ENCODE measurements around the gene MTHFD2.
A peak's percentile ranks its signal among the peaks of the same experiment; 100 is the strongest.
"Not testable (repeated sequence)": the region's sequence is repeated elsewhere in the genome, so short reads cannot be mapped to it uniquely, and the experiment has no call there.

MTHFD2 gene

DNA sequence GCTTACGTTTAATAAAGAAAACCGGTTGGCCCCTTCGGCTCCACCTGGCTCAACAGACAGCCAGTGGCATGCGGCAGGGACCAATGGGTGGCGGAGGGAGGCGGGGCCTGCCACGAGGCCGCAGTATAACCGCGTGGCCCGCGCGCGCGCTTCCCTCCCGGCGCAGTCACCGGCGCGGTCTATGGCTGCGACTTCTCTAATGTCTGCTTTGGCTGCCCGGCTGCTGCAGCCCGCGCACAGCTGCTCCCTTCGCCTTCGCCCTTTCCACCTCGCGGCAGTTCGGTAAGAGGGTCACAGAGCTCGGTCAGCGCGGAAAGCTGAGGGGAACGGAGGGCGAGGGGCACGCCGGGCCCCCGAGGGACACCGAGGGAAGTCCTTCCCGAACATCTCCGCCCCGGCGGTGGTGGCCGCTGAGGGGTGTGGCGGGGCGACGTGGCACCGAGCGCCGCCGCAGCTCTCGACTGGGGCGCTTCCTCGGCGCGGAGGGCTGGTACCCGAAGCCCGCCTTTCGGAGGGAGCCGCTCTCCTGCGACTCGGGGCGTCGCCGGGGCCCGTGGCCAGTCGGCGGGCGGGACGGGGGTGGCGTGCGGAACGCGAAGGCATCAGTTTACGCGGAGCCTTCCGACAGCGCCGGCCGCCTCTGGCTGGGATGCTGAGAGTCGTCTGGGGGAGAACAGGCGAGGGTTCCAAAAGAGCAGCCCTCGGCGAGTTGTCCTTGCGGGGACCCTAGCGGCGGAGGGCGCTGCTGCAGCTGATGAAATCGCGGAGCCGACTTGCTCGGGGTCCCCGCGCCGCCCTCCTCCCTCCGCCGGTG is at the start of gene MTHFD2:
Gene MTHFD2, plus strand, starts transcription at position 155 of the 814 bp plus-strand sequence. Its CDS starts 27 bp downstream, at position 182.
- DNase-seq = peak; percentile 90

DNA sequence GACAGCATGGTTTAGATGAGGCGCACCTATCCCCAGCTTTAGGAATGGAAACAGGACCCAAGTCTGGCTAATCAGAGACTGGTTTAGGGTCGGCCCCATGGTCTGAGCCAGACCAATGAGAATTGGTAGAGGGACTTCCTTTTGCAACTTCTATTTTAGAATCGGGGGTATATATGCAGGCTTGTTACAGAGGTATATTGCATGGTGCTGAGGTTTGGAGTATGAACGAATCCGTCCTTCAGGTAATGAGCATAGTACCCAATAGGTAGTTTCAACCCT is 49.2 kb upstream of the MTHFD2 start:
- no peak for DNase-seq

DNA sequence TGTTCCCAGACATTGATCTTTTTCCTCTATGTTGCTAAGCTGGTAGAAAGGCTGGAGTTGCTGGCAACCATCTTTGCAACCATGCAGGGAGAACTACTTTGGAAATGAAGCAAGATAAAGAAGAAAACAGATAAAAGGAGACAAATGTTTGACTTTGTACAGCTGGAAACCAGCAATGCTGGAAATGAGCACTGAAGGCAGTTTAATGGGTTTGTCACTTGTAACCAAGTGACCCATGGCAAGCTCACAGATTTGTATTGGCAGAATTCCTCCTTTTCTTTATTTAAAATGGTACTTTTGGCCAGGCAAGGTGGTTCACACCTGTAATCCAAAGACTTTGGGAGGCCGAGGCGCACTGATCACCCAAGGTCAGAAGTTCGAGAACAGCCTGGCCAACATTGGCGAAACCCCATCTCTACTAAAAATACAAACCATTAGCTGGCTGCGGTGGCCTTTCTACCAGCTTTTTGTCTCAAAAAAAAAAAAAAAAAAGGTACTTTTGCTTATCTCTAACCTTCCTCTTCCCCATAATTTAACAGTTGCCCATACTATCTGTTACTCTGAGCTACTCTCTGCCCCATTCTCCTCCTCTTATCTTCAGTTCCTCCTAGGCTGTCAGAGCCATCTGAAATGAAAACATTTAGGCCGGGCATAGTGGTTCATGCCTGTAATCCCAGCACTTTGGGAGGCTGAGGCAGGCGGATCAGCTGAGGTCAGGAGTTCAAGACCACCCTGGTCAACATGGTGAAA is 48.7 kb upstream of the MTHFD2 start:
- DNase-seq = no peak

DNA sequence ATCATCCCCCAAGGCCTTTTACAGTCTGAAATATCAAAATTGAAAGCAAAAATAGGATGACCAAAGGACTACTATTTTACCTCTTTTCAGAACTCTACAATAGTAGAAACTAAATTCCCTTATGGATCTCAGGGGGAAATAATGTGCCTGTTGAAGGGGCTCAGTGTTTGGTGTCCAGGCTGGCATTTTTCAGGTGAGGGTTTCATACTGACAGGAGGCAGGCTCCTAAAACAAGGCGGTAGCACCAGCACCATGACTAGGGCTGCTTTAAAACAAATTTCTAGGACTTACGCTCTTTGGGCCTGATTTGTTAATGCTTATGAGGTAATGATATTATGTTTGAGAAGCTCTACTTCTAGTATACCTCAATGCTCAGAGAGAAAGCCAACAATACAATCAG is 45.5 kb upstream of the MTHFD2 start:
- DNase-seq = no peak

DNA sequence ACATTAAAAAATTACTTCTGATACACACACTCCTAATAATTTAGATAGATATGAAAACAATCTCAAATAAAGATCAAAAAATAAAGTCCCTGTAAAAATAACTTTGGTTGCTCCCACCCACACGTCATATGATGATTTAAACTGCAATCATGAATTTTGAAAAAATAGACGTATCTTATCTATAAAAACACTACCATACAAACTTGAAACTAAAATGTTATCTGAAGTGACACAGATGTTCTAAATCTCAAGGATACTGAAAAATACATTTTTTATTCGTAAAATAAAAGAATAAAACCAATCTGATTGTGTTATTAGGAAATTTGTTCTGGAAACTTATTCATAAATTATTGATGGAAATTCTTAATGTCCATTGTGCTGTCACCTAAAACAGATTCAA is 42.6 kb upstream of the MTHFD2 start:
- no peak for DNase-seq

DNA sequence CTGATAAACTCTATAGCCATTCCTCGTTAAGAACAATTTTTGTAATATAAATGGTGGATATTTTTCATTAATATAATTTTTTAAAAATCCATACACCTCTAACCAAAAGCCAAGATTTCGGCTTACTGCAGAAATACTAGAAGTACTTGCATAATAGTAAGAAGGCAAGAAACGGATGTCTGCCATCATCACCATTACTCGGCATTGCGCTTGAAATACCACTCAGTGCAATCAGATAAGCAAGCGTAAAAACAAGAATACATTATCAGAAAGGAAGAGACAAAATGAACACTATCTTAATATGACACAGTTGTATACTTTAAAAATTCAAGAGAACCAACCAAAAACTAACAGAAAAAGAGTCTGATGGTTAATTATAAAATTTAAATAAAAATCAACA is 35.5 kb upstream of the MTHFD2 start:
- DNase-seq = no peak

DNA sequence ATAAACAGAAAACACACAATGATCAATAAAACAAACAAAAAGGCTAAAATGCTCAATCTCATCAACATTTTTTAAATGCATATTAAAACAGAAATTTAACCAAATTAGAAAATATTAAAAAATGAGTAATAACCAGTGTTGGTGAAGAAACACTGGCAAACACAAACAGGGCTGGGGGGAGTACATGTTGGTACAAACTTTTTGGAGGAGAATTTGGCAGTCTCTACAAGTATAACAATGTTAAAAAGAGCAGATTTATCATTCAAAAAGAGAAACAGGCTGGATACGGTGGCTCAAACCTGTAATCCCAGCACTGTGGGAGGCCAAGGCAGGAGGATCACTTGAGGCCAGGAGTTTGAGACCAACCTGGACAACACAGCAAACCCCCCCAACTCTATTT is 33.7 kb upstream of the MTHFD2 start:
- no peak for DNase-seq

DNA sequence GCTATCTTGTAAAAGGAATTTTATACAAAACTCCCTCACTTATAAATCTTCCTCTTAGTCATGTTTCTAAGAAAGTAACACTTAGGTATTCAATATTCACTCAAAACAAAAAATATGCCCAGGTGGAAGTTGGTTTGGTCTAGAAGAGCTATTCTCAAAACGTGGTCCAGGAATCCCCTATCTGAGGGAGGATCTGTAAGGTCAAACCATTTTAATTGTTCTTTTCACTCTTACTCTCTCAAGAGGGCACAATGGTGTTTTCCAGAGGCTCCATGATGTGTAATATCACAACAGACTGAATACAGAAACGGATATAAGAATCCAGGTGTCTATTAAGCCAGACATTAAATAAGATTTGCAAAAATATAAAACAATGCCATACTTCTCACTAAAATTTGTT is 29.7 kb upstream of the MTHFD2 start:
- DNase-seq = no peak

DNA sequence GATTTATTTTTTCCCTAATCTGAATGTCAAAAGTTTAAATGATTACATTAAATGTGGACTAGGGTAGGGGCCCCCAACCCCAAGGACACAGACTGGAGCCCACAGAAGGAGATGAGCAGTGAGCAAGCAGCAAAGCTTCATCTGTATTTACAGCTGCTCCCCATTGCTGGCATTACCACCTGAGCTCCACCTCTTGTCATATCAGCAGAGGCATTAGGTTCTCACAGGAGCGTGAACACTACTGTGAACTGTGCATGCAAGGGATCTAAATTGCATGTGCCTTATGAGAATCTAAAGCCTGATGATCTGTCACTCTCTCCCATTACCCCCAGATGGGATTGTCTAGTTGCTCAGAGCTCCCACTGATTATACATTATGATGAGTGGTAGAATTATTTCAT is 23.5 kb upstream of the MTHFD2 start:
- DNase-seq = no peak

DNA sequence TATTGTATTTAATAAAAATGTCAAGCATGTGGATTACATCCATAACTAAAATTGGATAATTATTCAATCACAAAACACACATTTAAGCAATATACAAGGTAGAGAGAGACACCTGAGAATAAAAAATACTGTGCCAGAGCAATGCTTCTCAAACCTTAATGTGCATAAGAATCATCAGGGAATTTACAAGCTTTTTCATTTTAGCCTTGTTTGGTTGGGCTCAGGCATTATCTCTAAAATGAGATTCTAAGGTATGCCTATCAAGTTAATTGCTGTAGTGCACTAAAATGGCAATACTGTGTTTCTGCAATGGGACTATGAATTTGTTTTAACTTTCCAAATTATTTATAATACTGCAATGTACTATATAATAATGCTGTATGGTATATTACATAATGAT is 20.7 kb upstream of the MTHFD2 start:
- no peak for DNase-seq

DNA sequence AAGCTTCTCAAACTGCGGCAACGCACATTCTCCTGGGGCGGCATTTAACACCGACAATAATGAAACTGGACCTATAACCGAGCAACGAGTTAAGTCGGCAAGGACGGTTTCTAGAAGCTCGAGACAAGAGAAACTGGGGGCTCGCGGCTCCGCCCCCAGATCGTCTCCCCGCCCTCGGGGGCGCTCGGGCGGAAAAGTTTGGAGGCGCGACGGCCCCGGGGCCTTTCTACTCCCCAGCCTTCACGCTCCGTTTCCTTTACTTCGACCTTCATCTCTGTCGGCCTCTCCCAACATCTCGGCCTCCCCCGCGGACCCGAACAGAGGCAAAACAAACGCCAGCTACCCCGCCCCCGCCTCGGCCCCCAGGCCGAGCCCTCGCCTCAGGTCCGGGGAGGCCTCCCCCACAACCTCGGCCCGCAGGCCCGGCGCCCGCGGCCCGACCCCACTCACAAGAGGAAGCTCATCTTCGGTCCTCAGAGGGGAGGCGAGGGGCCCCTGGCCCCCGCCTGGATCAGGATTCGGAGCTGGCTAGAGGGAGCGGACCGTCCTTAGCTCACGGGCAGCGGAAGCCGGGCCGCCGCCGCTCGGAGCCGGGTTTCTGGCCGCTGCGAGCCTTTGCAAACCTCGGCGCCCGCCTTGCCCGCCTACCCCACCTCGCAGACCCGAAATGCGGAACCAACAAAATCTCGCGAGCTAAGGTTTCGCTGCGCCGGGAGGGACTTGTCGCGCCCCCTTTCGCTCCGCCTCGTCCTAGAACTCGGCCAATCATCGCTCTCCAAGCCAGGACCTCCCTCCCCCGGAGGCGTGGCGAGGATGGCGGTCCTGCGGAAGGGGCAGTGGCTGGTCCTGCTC is 20.0 kb upstream of the MTHFD2 start, which contains the start of gene MOB1A:
Gene MOB1A, minus strand, starts transcription at position 669 of the 852 bp plus-strand sequence. Its CDS starts 205 bp downstream, at position 464.
- DNase-seq = peak; percentile 95

DNA sequence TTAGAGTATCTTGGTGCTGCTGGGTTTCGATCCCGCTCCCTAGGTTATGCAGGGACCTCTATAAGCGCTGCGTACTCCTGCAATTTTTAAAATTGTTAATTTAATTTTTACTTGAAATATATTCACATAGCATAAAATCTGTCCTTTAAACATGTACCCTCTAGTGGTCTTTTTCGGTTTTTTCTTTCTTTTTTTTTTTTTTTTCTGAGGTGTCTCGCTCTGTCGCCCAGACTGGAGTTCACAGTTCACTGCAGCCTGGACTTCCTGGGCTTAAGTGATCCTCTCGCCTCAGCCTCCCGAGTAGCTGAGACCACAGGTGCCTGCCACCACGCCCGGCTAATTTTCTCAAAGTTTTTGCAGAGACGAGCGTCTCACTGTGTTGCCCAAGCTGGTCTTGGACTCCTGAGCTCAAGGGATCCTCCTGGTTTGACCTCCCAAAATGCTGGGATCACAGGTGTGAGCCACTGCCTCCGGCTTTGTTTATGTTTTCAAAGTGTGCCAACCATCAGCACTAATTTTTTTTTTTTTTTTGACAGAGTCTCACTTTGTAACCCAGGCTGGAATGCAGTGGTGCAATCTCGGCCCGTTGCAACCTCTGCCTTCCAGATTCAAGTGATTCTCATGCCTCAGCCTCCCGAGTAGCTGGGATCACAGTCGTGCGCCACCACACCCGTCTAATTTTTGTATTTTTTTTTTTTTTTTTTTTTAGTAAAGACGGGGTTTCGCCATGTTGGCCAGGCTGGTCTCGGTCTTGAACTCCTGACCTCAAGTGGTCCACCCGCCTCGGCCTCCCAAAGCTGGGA is 19.2 kb upstream of the MTHFD2 start:
- DNase-seq = no peak

DNA sequence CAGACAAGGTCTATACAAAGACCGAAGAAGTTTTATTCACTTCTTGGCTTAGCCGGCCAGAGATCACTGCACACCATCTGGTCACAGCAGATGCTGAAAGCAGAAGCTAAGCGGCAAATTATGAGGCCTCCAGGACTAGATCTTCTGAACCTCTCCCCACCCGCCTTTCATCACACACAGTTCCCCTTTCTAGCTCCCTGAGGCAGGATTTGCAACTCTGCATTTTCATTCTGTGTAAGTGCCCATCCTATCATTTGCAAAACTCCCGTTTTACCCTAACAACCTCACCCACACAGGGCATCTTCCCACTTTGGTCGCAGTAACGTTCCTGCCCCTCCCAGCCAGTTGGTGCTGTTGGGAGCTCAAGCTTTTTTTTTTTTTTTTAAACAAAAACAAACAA is 16.7 kb upstream of the MTHFD2 start:
- DNase-seq = no peak

DNA sequence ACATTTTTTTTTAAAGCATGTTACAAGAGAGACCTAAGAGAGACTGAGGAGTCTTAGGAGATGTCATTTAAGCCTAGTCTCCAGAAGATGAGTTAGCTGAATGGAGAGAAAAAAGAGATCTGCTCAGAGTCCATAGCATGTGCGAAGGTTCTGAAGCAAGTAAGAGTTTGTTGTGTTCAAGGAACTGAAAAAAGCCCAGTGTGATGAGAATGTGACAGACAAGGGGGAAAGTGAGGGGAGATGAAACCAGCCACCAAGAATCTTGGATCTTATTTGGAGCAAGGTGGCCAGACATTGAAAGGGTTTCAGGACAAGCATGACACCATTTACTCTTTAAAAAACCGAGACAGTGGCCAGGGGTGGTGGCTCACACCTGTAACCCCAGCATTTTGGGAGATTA is 14.5 kb upstream of the MTHFD2 start:
- no peak for DNase-seq

DNA sequence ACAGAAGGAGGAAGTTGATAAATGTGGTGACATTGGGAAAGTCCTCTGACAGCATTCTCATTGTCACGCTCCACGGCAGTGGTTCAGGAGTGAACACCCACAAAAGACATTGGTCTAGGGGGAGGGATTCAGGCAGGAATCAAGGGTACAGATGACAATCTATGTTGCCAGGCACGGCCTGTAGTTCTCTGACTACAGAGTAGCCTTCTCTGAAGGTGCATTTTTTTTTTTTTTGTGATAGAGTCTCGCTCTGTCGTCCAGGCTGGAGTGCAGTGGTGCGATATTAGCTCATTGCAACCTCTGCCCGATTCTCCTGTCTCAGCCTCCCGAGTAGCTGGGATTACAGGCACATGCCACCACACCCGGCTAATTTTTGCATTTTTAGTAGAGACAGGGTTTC is 12.4 kb upstream of the MTHFD2 start:
- no peak for DNase-seq

DNA sequence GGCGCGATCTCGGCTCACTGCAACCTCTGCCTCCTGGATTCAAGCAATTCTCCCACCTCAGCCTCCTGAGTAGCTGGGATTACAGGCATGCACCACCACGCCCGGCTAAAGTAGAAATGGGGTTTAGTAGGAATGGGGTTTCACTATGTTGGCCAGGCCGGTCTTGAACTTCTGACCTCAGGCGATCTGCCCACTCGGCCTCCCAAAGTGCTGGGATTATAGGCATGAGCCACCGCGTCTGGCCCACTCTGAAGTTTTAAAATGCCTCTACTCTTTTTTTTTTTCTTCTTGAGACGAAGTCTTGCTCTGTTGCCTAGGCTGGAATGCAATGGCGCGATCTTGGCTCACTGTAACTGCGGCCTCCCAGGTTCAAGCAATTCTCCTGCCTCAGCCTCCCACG is 11.7 kb upstream of the MTHFD2 start:
- DNase-seq = not testable (repeated sequence)

DNA sequence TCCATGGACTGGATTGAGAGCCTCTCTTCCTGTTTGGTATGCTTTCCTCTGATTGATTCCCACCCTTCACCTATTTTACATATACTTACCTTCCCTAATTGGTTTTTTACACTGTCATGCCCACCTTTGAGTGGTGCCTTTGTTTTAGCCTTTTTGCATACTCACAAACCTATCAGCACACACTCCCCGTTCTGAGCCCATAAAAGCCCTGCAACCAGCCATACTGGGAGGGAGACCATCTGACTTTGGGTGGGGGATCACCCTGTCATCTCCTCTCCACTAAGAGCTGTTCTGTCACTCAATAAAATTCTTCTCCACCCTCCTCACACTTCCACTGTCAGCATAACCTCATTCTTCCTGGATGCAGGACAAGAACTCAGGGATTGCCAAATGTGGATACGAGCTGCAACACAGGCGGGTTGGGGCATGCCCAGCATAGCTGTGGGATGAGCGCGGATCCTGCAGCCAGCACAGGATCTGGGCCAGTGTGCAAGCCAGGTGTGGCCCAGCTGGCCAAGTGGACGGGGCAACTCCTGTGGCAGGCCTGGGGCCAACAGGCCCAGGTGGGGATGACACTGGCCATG is 10.3 kb upstream of the MTHFD2 start:
- no peak for DNase-seq

DNA sequence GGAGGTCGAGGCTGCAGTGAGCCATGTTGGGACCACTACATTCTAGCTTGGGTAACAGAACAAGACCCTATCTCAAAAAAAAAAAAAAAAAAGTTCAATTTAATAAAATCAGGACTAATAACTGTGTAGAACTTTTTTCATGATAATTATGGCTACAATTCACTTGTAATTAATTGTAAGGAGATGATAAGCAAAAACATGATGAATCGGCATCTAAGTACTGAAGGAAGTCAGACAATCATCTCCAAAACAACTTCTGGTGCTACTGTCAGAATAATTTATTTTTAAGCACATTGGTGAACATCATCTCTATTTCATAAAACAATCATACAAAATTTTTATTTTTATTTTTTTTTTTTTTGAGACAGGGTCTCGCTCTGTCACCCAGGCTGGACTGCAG is 9.7 kb upstream of the MTHFD2 start:
- DNase-seq = no peak

DNA sequence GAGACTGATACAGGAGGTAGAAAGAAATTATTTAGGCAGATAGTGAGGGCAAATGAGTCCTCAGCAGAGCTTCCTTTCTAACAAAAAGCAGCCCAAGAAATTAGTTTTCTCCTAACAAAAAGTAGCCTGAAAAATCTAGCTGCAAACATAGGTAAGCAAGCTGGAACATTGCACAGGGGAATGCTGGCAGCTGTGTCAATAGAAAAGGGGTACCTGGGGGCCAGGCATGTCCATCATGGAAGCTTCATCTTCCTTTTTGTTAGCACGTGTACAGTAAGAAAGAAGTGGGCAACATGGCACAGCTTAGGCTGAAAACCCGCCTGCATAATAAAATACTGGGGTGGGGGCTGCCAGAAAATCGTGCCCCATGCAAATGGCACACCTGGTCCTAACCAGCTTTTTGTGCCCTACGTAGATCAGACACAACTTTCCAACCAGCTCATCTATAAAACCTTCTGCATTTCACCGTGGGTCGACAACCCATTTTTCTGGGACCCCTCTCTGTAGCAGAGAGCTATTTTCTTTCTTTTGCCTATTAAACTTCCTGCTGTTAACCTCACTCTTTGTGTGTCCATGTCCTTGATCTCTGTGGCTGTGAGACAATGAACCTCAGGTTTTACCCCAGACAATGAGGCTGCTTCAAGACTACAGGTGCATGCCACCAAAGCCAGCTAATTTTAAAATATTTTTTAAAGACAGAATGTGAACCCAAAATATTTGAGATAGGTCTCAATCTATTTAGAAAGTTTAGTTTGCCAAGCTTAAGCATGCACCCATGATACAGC is 6.6 kb upstream of the MTHFD2 start:
- DNase-seq = no peak

DNA sequence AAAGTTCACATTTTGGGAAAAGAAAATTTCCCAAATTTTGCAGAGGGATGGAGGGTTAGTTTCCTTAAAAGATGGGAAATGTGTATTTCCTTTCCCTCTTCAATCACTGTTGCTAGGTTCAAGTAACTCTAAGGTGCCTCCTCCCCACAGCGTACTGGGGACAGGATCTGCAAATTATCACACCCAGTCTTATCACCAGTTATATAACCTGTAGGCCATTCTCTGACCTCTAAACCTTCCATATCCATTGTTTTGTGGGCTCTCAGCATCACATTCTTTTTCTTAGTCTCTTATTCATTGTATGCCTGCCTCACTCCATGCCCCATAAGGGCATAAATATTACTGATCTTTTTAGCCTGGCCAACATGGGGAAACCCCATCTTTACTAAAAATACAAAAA is 3.6 kb upstream of the MTHFD2 start:
- no peak for DNase-seq

DNA sequence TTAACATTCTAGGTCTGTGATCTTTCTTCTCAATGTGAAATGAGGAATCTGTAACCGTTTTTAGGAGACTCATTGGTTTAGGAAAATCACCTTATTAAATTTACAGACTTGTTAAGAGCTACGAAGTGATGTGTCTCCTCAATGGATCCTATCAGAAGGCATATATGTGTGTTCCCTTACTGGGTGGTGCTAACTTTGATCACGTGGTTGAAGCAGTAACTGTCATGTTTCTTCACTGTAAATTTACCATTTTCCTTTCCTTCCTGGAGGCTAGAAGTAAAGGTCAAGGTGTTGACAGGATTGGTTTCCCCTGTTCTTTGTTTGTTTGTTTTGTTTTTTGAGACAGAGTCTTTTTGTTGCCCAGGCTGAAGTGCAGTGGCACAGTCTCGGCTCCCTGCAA is 1.4 kb upstream of the MTHFD2 start:
- no peak for DNase-seq
